ENCODE measurements around the gene FAM83C. TPM values are rescaled to one million over a fixed set of nuclear protein-coding genes. Genes with fewer than 3 reads are reported as not detected.

The FAM83C gene
- total RNA-seq, 2 experiments from 2014 or later: not detected

- Mint-ChIP-seq H3K4me3 (no peak overlapping the region), H3K27me3 (no peaks in the 10 kb centered on the region), H3K27ac (no peak overlapping the region), H3K9me3 (ENCODE audit: low read depth) (no peaks in the 10 kb centered on the region), H3K36me3 (ENCODE audit: low read depth) (peaks cover 54% of the 10 kb centered on the region), H3K4me1 (peaks cover 26% of the 10 kb centered on the region)
- no peak for DNase-seq
- intact Hi-C loops (cut with DNase I, micrococcal nuclease): no loop called here
- ChIA-PET CTCF (interaction anchor here (1.1 kb wide), 1 partner anchor 110 kb away, joined by 4 read pairs; no protein-coding TSS in a partner anchor), POLR2A (no interaction called here)
- ATAC-seq: no peak
Observed at GRCh38 chr20:35281506-35282101, 10.6 kb downstream of the FAM83C start.

- POLR2A ChIA-PET: no interaction called here
- ATAC-seq: no peak
- intact Hi-C loops (cut with DNase I, micrococcal nuclease): no loop called here
- no peak for DNase-seq
- CTCF ChIA-PET: interaction anchor here (1.1 to 1.3 kb wide), 2 partner anchors 11 to 111 kb away, joined by 4 to 6 read pairs; no protein-coding TSS in a partner anchor
- Mint-ChIP-seq H3K27me3 (no peaks in the 10 kb centered on the region), H3K4me1 (peaks cover 20% of the 10 kb centered on the region), H3K9me3 (ENCODE audit: low read depth) (no peaks in the 10 kb centered on the region), H3K4me3 (no peak overlapping the region), H3K36me3 (ENCODE audit: low read depth) (peaks cover 58% of the 10 kb centered on the region), H3K27ac (peak overlapping the region; percentile 55)
Observed at GRCh38 chr20:35280523-35280922, 11.7 kb downstream of the FAM83C start.

- ATAC-seq (no peak), DNase-seq (no peak)
- Mint-ChIP-seq H3K27ac (peak overlapping the region; percentile 55), H3K4me3 (no peak overlapping the region), H3K27me3 (no peaks in the 10 kb centered on the region), H3K36me3 (ENCODE audit: low read depth) (peaks cover 58% of the 10 kb centered on the region), H3K9me3 (ENCODE audit: low read depth) (no peaks in the 10 kb centered on the region), H3K4me1 (peaks cover 14% of the 10 kb centered on the region)
- ChIA-PET POLR2A (interaction anchor here (0.6 kb wide), 1 partner anchor 130 kb away, joined by 3 read pairs; no protein-coding TSS in a partner anchor), CTCF (interaction anchor here (1.3 kb wide), 1 partner anchor 10 kb away, joined by 6 read pairs; no protein-coding TSS in a partner anchor)
- intact Hi-C loops (cut with DNase I, micrococcal nuclease): loop anchor here (2.0 to 5.0 kb wide), 4 partner anchors 25 to 403 kb away; partner anchors contain the start of genes ACSS2 (in 1 of the 2) and EDEM2 (in 1 of the 2)
Observed at GRCh38 chr20:35279533-35280174, 12.6 kb downstream of the FAM83C start.

- H3K4me3 Mint-ChIP-seq: no peak overlapping the region
- intact Hi-C loops (cut with DNase I, micrococcal nuclease): loop anchor here (2.0 to 5.0 kb wide), 4 partner anchors 26 to 402 kb away; partner anchors contain the start of genes ACSS2 (in 1 of the 2) and EDEM2 (in 1 of the 2)
- no peaks in the 10 kb centered on the region for H3K27me3 Mint-ChIP-seq
- ATAC-seq (no peak), DNase-seq (no peak)
- H3K9me3 Mint-ChIP-seq (ENCODE audit: low read depth): no peaks in the 10 kb centered on the region
- CTCF ChIA-PET: no interaction called here
- peak overlapping the region; percentile 55 for H3K27ac Mint-ChIP-seq
- H3K36me3 Mint-ChIP-seq (ENCODE audit: low read depth): peaks cover 55% of the 10 kb centered on the region
- peaks cover 14% of the 10 kb centered on the region for H3K4me1 Mint-ChIP-seq
- POLR2A ChIA-PET: interaction anchor here (0.6 kb wide), 1 partner anchor 131 kb away, joined by 3 read pairs; no protein-coding TSS in a partner anchor
Observed at GRCh38 chr20:35279040-35279439, 13.2 kb downstream of the FAM83C start.

- peak; percentile 94 for DNase-seq
- Mint-ChIP-seq H3K27ac (peak within 1 kb of the TSS; percentile 97), H3K36me3 (ENCODE audit: low read depth) (peaks cover 46% of the 10 kb centered on the region), H3K27me3 (no peaks in the 10 kb centered on the region), H3K9me3 (ENCODE audit: low read depth) (no peaks in the 10 kb centered on the region), H3K4me1 (peaks cover 9% of the 10 kb centered on the region), H3K4me3 (peak within 1 kb of the TSS; percentile 99)
- CTCF ChIA-PET: interaction anchor here (0.6 to 1.1 kb wide), 5 partner anchors 9 to 676 kb away, joined by 3 to 6 read pairs (median 3); partner anchors contain the start of gene SCAND1
- intact Hi-C loops (cut with DNase I, micrococcal nuclease): loop anchor here (1.0 to 5.0 kb wide), 11 partner anchors 27 to 453 kb away; partner anchors contain the start of genes EDEM2 (in 2 of the 2), ACSS2 (in 1 of the 2), CEP250 (in 1 of the 2) and GSS (in 1 of the 2)
- peak; percentile 96 for ATAC-seq
- POLR2A ChIA-PET: interaction anchor here (1.0 kb wide), 1 partner anchor 178 kb away, joined by 11 read pairs; the partner anchor contains the start of gene CEP250
Observed at GRCh38 chr20:35277531-35278395, 14.5 kb downstream of the FAM83C start, which contains the start of gene MMP24OS. Gene MMP24OS (minus strand): TSS chr20:35278122. CDS start chr20:35277929, 193 bp downstream.

- H3K36me3 Mint-ChIP-seq (ENCODE audit: low read depth): peaks cover 41% of the 10 kb centered on the region
- no peaks in the 10 kb centered on the region for H3K27me3 Mint-ChIP-seq
- H3K9me3 Mint-ChIP-seq (ENCODE audit: low read depth): no peaks in the 10 kb centered on the region
- peak overlapping the region; percentile 97 for H3K27ac Mint-ChIP-seq
- intact Hi-C loops (cut with DNase I, micrococcal nuclease): loop anchor here (1.0 to 5.0 kb wide), 3 partner anchors 130 to 178 kb away; partner anchors contain the start of genes CEP250 (in 1 of the 2), EDEM2 (in 1 of the 2) and UQCC1 (in 1 of the 2)
- ChIA-PET CTCF (interaction anchor here (0.7 to 1.1 kb wide), 2 partner anchors 24 to 181 kb away, joined by 4 to 6 read pairs; no protein-coding TSS in a partner anchor), POLR2A (no interaction called here)
- ATAC-seq (no peak), DNase-seq (no peak)
- peaks cover 6% of the 10 kb centered on the region for H3K4me1 Mint-ChIP-seq
- H3K4me3 Mint-ChIP-seq: peak overlapping the region; percentile 99
Observed at GRCh38 chr20:35277127-35277526, 15.1 kb downstream of the FAM83C start.

- ATAC-seq (no peak), DNase-seq (no peak)
- H3K4me1 Mint-ChIP-seq: peaks cover 2% of the 10 kb centered on the region
- ChIA-PET CTCF (interaction anchor here (1.7 kb wide), 1 partner anchor 180 kb away, joined by 4 read pairs; no protein-coding TSS in a partner anchor), POLR2A (no interaction called here)
- H3K9me3 Mint-ChIP-seq (ENCODE audit: low read depth): no peaks in the 10 kb centered on the region
- peak overlapping the region; percentile 99 for H3K4me3 Mint-ChIP-seq
- H3K27ac Mint-ChIP-seq: peak overlapping the region; percentile 97
- intact Hi-C loops (cut with DNase I, micrococcal nuclease): loop anchor here (2.0 to 5.0 kb wide), 2 partner anchors 129 to 134 kb away; partner anchors contain the start of genes EDEM2 (in 1 of the 2) and UQCC1 (in 1 of the 2)
- no peaks in the 10 kb centered on the region for H3K27me3 Mint-ChIP-seq
- peaks cover 38% of the 10 kb centered on the region for H3K36me3 Mint-ChIP-seq (ENCODE audit: low read depth)
Observed at GRCh38 chr20:35276408-35276807, 15.8 kb downstream of the FAM83C start.

GRCh38 chr20:35275741-35276251 is 16.4 kb downstream of the FAM83C start:
- ChIA-PET CTCF (interaction anchor here (1.7 kb wide), 1 partner anchor 179 kb away, joined by 4 read pairs; no protein-coding TSS in a partner anchor), POLR2A (no interaction called here)
- no peak for ATAC-seq
- intact Hi-C loops (cut with DNase I, micrococcal nuclease): loop anchor here (2.0 to 5.0 kb wide), 2 partner anchors 128 to 135 kb away; partner anchors contain the start of genes EDEM2 (in 1 of the 2) and UQCC1 (in 1 of the 2)
- Mint-ChIP-seq H3K36me3 (ENCODE audit: low read depth) (peaks cover 40% of the 10 kb centered on the region), H3K27ac (peak overlapping the region; percentile 25), H3K4me1 (peaks cover 2% of the 10 kb centered on the region), H3K4me3 (peak overlapping the region; percentile 99), H3K9me3 (ENCODE audit: low read depth) (no peaks in the 10 kb centered on the region), H3K27me3 (no peaks in the 10 kb centered on the region)
- DNase-seq: no peak

- Mint-ChIP-seq H3K27me3 (no peaks in the 10 kb centered on the region), H3K9me3 (ENCODE audit: low read depth) (no peaks in the 10 kb centered on the region), H3K4me1 (peaks cover 2% of the 10 kb centered on the region), H3K27ac (no peak overlapping the region), H3K36me3 (ENCODE audit: low read depth) (peaks cover 34% of the 10 kb centered on the region), H3K4me3 (no peak overlapping the region)
- no peak for ATAC-seq
- ChIA-PET POLR2A (no interaction called here), CTCF (interaction anchor here (0.6 to 0.8 kb wide), 2 partner anchors 10 to 406 kb away, joined by 3 to 4 read pairs; partner anchors contain the start of gene EIF6)
- no peak for DNase-seq
- intact Hi-C loops (cut with DNase I, micrococcal nuclease): loop anchor here in 1 of 2 experiments (5.0 kb wide), 1 partner anchor 127 kb away; the partner anchor contains the start of gene EDEM2
Observed at GRCh38 chr20:35274172-35275092, 17.8 kb downstream of the FAM83C start.

Measured in activated CD4-positive, alpha-beta T cell treated with anti-CD3 and anti-CD28 coated beads for 36 hours (primary cell).